K562 (cell line): ENCODE results near the gene NDUFA7. TPM values are rescaled to one million over a fixed set of nuclear protein-coding genes. Genes with fewer than 3 reads are reported as not detected.
"Not testable (repeated sequence)": the region's sequence is repeated elsewhere in the genome, so short reads cannot be mapped to it uniquely, and the experiment has no call there.

Experiments
- ATAC-seq: fragments of 200-7000 bp; cut with Tn5 transposase; 3 replicates; pipeline ENCODE4 v1.9.1; 2020; ENCODE audit warnings: moderate library complexity
- BruUV-seq: library from RNA; stranded (reverse); fragments of 400-500 nt; replicated peaks from 2 replicates; lab custom pipeline; 2021; lab: Mats Ljungman, UMichigan
- CTCF ChIA-PET: fragments of 300-600 bp; formaldehyde crosslinking; extraction: SDS; loops from one replicate; lab custom pipeline; 2021; ENCODE audit warnings: low intra/inter-chr PET ratio; lab: Yijun Ruan, JAX
- POLR2A ChIA-PET: fragments of 300-600, 350-650 bp; sonication (Branson Sonifier 250); formaldehyde crosslinking; extraction: SDS; loops from one replicate; lab custom pipeline; 2021; ENCODE audit warnings: antibody characterized with exemption, inconsistent platforms; lab: Yijun Ruan, JAX
- DNase-seq, 4 experiments: peaks; one replicate each; pipeline versions ENCODE4 v3.0.0 to v3.0.0-alpha.2; 2011 to 2018; ENCODE audit warnings: low spot score in 3 of 4, mixed read lengths in 3 of 4; ENCODE audit errors: extremely low read depth in 1 of 4
- FAIRE-seq: peaks from 2 replicates; lab custom pipeline; 2011; peaks lifted over from hg19 to GRCh38; lab: Jason Lieb, UNC
- H2AFZ ChIP-seq: 2 replicates; pipeline ENCODE4 v1.6.0; 2011; ENCODE audit warnings: low read depth, low read length, control low read depth, inconsistent platforms
- H3K27ac ChIP-seq: fragments of 200-600 bp; 3 replicates; pipeline ENCODE4 v1.8.0; 2011; ENCODE audit warnings: low read depth, mild to moderate bottlenecking, control low read depth, inconsistent platforms, low read length, moderate library complexity, mixed read lengths; ENCODE audit errors: extremely low read depth
- H3K27me3 ChIP-seq, 2 experiments: fragments of 300-600 bp in 1 of 2; 2 replicates in 1 of 2; 3 replicates in 1 of 2; pipeline versions ENCODE4 v1.6.0 to v1.8.0; 2011; ENCODE audit warnings: inconsistent platforms in 2 of 2, low read length in 2 of 2, mild to moderate bottlenecking in 1 of 2, mixed read lengths in 1 of 2, moderate library complexity in 1 of 2; ENCODE audit not compliant: control insufficient read depth in 2 of 2, insufficient read depth in 2 of 2
- H3K36me3 ChIP-seq: fragments of 300-600 bp; 3 replicates; pipeline ENCODE4 v1.8.0; 2011; ENCODE audit warnings: mild to moderate bottlenecking, low read length, inconsistent platforms; ENCODE audit not compliant: control insufficient read depth, insufficient read depth
- H3K4me1 ChIP-seq, 2 experiments: fragments of 200-600 bp in 1 of 2; replicated peaks in 1 of 2; 2 replicates in 1 of 2; 3 replicates in 1 of 2; pipeline versions ENCODE4 v1.5.1 to v1.8.0; 2011; ENCODE audit warnings: inconsistent platforms in 2 of 2, low read length in 2 of 2, mild to moderate bottlenecking in 1 of 2, mixed read lengths in 1 of 2, moderate library complexity in 1 of 2; ENCODE audit not compliant: control insufficient read depth in 2 of 2, insufficient read depth in 2 of 2
- H3K4me2 ChIP-seq: 2 replicates; pipeline ENCODE4 v1.6.1; 2011; ENCODE audit warnings: low read length, control low read depth, inconsistent platforms, mixed read lengths; ENCODE audit not compliant: insufficient read depth
- H3K4me3 ChIP-seq: fragments of 200-600 bp; sonication (generic), shearing (Covaris generic); 2 replicates; pipeline ENCODE4 v1.5.1; 2016; ENCODE audit warnings: control low read depth, inconsistent platforms
- H3K79me2 ChIP-seq: fragments of 200-600 bp; 3 replicates; pipeline ENCODE4 v1.8.0; 2011; ENCODE audit warnings: low read length, inconsistent platforms; ENCODE audit not compliant: control insufficient read depth, insufficient read depth
- H3K9ac ChIP-seq, 2 experiments: 2 replicates each; pipeline versions ENCODE4 v1.6.0 to v1.6.1; 2011; ENCODE audit warnings: low read depth in 2 of 2, low read length in 2 of 2, control low read depth in 1 of 2, inconsistent platforms in 1 of 2, mild to moderate bottlenecking in 1 of 2, mixed read lengths in 1 of 2; ENCODE audit not compliant: insufficient read depth in 1 of 2
- H3K9me1 ChIP-seq: one replicate; pipeline ENCODE4 v1.6.0; 2011; ENCODE audit warnings: inconsistent platforms, mild to moderate bottlenecking, low read length, moderate library complexity; ENCODE audit not compliant: control insufficient read depth, insufficient read depth
- H3K9me3 ChIP-seq: replicated peaks from 2 replicates; pipeline ENCODE4 v1.5.1; 2011; ENCODE audit warnings: low read depth, low read length, inconsistent platforms; ENCODE audit not compliant: control insufficient read depth, insufficient read depth
- H4K20me1 ChIP-seq: replicated peaks from 2 replicates; pipeline ENCODE4 v1.6.1; 2011; ENCODE audit warnings: low read length, inconsistent platforms, mixed read lengths; ENCODE audit not compliant: control insufficient read depth, insufficient read depth
- NBN ChIP-seq: fragments of 450-650 bp; IDR thresholded peaks from 2 replicates; pipeline ENCODE4 v1.6.1; 2016; ENCODE audit warnings: low read depth, mild to moderate bottlenecking
- NCOA6 ChIP-seq: fragments of 450-650 bp; IDR thresholded peaks from 2 replicates; pipeline ENCODE4 v1.6.1; 2017; ENCODE audit warnings: mild to moderate bottlenecking
- NEUROD1 ChIP-seq: fragments of 150-350 bp; IDR thresholded peaks from 2 replicates; pipeline ENCODE4 v1.6.1; 2014; ENCODE audit warnings: borderline replicate concordance, low read length, low read depth; ENCODE audit not compliant: partially characterized antibody
- RBFOX2 ChIP-seq: fragments of 200-400 bp; formaldehyde crosslinking; IDR thresholded peaks from 2 replicates; pipeline ENCODE4 v1.6.1; 2017; ENCODE audit warnings: low read depth, mild to moderate bottlenecking, low read length, moderate library complexity
- SMAD2 ChIP-seq: fragments of 150-350 bp; IDR thresholded peaks from 2 replicates; pipeline ENCODE4 v1.6.1; 2014; ENCODE audit warnings: low read depth, mild to moderate bottlenecking, low read length
- ZNF121 ChIP-seq: sonication (generic); formaldehyde crosslinking; conservative IDR thresholded peaks from 2 replicates; pipeline ENCODE4 v1.8.0; 2022; ENCODE audit warnings: missing genetic modification reagents
- ZNF699 ChIP-seq: fragments of 250-450 bp; sonication (Bioruptor Pico); IDR thresholded peaks from 2 replicates; pipeline ENCODE4 v1.8.0; 2021; ENCODE audit warnings: mild to moderate bottlenecking, moderate library complexity; ENCODE audit not compliant: insufficient replicate concordance
- WGBS: fragments of 100-300 bp; shearing (Covaris generic); methylation state at CpG from one replicate; pipeline ENCODE4 v1.1.6; 2016; ENCODE audit warnings: low coverage, mixed read lengths; ENCODE audit not compliant: insufficient coverage; ENCODE audit errors: missing lambda C conversion rate; 5-methylcytosine and 5-hydroxymethylcytosine counted together
- in situ Hi-C: fragments of 300-500 bp; cut with MboI; formaldehyde crosslinking; loops from 4 replicates; pipeline ENCODE4 v1.15.0; 2018; ENCODE audit warnings: inconsistent platforms, mixed read lengths
- intact Hi-C: fragments of 100-400 bp; cut with micrococcal nuclease; formaldehyde crosslinking; loops from 2 replicates; pipeline ENCODE4 v1.14.2; 2022
- polyA plus RNA-seq, 8 experiments: library from polyadenylated mRNA; depleted of rRNA in 4 of 8; stranded (reverse) in 5 of 8; unstranded in 3 of 8; fragments of >200 nt; fragmentation: Nextera tagmentation in 2 of 8; fragmentation: Illumina TruSeq in 1 of 8; extraction: Ambion mirVana in 2 of 8; extraction: Trizol in 1 of 8; gene quantifications; 2 replicates each; pipeline versions ENCODE4 v1.2.1 to v1.2.3, GENCODE V29; 2011 to 2014; ENCODE audit warnings: inconsistent platforms in 1 of 8, missing spikeins in 1 of 8
- total RNA-seq, 7 experiments: library from RNA; depleted of rRNA in 6 of 7; stranded (reverse); fragments of >200 nt in 6 of 7; fragmentation: Illumina TruSeq in 2 of 7; extraction: Trizol in 2 of 7; gene quantifications; 2 replicates each; pipeline versions ENCODE4 v1.2.1 to v1.2.3, GENCODE V29; 2011 to 2021; ENCODE audit warnings: low replicate concordance in 1 of 7
- TF ChIP-seq, protein P1 (sequence below): fragments of 450-650 bp; formaldehyde crosslinking; IDR thresholded peaks from 2 replicates; pipeline ENCODE4 v1.4.0; 2020; ENCODE audit warnings: mild to moderate bottlenecking, moderate library complexity
- TF ChIP-seq, protein P2 (sequence below): fragments of 450-650 bp; IDR thresholded peaks from 2 replicates; pipeline ENCODE4 v1.7.0; 2016; ENCODE audit warnings: borderline replicate concordance
- TF ChIP-seq, protein P3 (sequence below): fragments of 250-450 bp; sonication (Bioruptor Pico); IDR thresholded peaks from 2 replicates; pipeline ENCODE4 v1.6.1; 2021; ENCODE audit warnings: mild to moderate bottlenecking

Gene NDUFA7
- total and polyA plus RNA-seq, 9 of the 15 experiments (the other 6 are each of a cell fraction or from before 2014, with no cell fraction given), result 70.8 to 348 (median 142) TPM

DNA sequence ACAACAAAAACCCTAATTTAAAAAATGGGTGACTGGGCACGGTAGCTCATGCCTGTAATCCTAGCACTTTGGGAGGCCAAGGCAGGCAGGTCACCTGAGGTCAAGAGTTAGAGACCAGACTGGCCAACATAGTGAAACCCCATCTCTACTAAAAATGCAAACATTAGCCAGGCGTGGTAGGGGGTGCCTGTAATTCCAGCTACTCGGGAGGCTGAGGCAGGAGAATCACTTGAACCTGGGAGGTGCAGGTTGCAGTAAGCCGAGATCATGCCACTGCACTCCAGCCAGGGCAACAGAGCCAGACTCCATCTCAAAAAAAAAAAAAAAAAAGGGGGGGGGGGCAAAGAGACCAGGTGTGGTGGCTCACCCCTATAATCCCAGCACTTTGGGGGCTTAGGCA, 56.9 kb downstream of the NDUFA7 start:
- H4K20me1 ChIP-seq, H3K4me3 ChIP-seq, CTCF ChIA-PET, H3K27ac ChIP-seq, H3K9me3 ChIP-seq, H3K27me3 ChIP-seq, ATAC-seq, H3K36me3 ChIP-seq, H3K4me2 ChIP-seq, FAIRE-seq, H3K9me1 ChIP-seq, BruUV-seq, H3K9ac ChIP-seq, H3K79me2 ChIP-seq, DNase-seq, H2AFZ ChIP-seq, in situ Hi-C loops: not testable (repeated sequence)
- 61% methylated on average over 3 of the region's 4 CpGs for WGBS
- H3K4me1 ChIP-seq, result peaks cover 5 to 22% of the 10 kb centered on the region in 2 experiments; a peak in 4 of 5 replicates
- intact Hi-C loops, result loop anchor here (10.0 kb wide), 1 partner anchor 61 kb away; the partner anchor contains the start of genes NDUFA7 and RPS28
- TF ChIP-seq ZNF121 (CRISPR knock-in tag), result peak; percentile 48; the same call in 1 of the 2 replicates
- TF ChIP-seq, all 486 proteins: peak for 1; not testable (repeated sequence) for 485
- POLR2A ChIA-PET, result interaction anchor here (0.6 kb wide), 2 partner anchors 57 to 186 kb away, joined by 3 to 4 read pairs; partner anchors contain the start of genes NDUFA7 and RPS28

DNA sequence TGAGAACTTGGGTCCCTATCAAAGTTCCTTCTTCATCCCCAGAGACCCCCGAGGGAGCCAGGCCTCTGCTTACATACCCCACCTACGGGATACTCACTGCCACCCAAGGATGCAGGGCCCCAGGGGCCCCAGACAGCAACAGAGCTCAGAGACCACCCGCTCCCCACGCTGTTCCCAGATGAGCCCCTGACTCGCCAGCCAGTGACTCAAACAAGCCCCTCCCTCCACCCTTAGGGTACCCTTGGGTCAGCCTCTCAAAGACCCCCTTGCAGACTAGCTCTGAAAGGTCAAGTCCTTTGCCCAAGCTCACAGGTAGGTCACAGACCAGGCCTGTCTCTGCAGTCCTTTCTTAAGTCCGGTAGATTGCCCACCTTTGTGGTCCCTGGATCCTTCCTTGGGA, 58.7 kb downstream of the NDUFA7 start:
- Histone ChIP-seq H3K9ac (no peak overlapping the region), H3K4me2 (no peak overlapping the region), H3K9me3 (no peaks in the 10 kb centered on the region), H3K4me1 (peaks cover 8 to 29% of the 10 kb centered on the region in 2 experiments; a peak in 4 of 5 replicates), H3K27me3 (no peaks in the 10 kb centered on the region), H3K9me1 (peaks cover 4% of the 10 kb centered on the region), H2AFZ (no peak overlapping the region), H3K79me2 (no peaks in the 10 kb centered on the region), H3K4me3 (no peak overlapping the region), H3K27ac (no peak overlapping the region), H3K36me3 (no peaks in the 10 kb centered on the region), H4K20me1 (no peaks in the 10 kb centered on the region)
- FAIRE-seq (no peak), DNase-seq (no peak), ATAC-seq (no peak)
- ChIA-PET POLR2A (no interaction called here), CTCF (interaction anchor here (0.6 kb wide), 1 partner anchor 364 kb away, joined by 5 read pairs; no protein-coding TSS in a partner anchor)
- in situ Hi-C loops, result no loop called here
- 69% methylated on average over 4 of the region's 6 CpGs for WGBS
- no TSS peak for BruUV-seq
- intact Hi-C loops, result loop anchor here (10.0 kb wide), 1 partner anchor 62 kb away; the partner anchor contains the start of genes NDUFA7 and RPS28
- TF ChIP-seq NBN (no peak), NCOA6 (no peak), SMAD2 (no peak), RBFOX2 (no peak), ZNF699 (no peak), NEUROD1 (no peak)
- TF ChIP-seq, protein P1, sequence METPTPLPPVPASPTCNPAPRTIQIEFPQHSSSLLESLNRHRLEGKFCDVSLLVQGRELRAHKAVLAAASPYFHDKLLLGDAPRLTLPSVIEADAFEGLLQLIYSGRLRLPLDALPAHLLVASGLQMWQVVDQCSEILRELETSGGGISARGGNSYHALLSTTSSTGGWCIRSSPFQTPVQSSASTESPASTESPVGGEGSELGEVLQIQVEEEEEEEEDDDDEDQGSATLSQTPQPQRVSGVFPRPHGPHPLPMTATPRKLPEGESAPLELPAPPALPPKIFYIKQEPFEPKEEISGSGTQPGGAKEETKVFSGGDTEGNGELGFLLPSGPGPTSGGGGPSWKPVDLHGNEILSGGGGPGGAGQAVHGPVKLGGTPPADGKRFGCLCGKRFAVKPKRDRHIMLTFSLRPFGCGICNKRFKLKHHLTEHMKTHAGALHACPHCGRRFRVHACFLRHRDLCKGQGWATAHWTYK (CRISPR knock-in tag), result no peak
- TF ChIP-seq, protein P2, sequence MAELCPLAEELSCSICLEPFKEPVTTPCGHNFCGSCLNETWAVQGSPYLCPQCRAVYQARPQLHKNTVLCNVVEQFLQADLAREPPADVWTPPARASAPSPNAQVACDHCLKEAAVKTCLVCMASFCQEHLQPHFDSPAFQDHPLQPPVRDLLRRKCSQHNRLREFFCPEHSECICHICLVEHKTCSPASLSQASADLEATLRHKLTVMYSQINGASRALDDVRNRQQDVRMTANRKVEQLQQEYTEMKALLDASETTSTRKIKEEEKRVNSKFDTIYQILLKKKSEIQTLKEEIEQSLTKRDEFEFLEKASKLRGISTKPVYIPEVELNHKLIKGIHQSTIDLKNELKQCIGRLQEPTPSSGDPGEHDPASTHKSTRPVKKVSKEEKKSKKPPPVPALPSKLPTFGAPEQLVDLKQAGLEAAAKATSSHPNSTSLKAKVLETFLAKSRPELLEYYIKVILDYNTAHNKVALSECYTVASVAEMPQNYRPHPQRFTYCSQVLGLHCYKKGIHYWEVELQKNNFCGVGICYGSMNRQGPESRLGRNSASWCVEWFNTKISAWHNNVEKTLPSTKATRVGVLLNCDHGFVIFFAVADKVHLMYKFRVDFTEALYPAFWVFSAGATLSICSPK, result no peak
- TF ChIP-seq, protein P3, sequence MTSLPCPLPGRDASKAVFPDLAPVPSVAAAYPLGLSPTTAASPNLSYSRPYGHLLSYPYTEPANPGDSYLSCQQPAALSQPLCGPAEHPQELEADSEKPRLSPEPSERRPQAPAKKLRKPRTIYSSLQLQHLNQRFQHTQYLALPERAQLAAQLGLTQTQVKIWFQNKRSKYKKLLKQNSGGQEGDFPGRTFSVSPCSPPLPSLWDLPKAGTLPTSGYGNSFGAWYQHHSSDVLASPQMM (CRISPR knock-in tag), result no peak
